GM19438 (cell line): ENCODE results near the gene FBXL16.

Experiments used
- ATAC-seq: cut with Tn5 transposase; IDR thresholded peaks from one replicate; pipeline ENCODE4 v1.9.1; 2021; ENCODE audit warnings: low read depth; ENCODE audit not compliant: unreplicated experiment

The FBXL16 gene

DNA sequence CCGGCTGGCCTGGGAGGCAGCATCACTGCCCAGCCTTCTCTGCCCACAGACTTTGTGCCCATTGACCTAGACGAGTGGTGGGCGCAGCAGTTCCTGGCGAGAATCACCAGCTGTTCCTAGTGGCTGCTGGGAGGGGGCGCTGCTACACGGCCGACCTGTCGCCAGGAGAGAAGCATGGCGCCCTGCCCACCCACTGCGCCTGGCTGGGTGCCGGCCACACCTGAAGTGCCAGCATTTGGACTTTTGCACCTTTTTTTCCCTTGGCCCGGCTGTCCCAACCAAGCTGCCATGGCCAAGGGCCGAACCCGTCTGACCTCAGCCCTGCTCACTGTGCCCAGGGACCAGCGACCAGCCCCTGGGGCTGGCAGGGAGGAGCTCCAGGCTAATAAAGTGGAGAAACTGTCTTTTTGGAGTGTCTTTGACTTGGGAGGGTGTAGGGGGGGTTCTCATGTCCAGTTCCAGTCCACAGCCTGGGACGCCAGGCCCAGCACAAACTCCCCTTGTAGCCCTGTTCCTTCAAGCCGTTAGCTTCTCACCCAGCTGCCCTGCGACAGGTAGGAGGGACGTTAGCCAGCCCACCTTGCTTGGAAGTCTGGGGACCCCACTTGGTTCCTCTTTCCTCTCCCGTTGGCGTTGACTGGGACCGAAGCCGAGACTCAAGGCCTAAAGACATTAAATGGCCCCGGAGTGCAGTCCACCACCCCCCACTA lies 57.4 kb downstream of the FBXL16 start:
- no peak for ATAC-seq

DNA sequence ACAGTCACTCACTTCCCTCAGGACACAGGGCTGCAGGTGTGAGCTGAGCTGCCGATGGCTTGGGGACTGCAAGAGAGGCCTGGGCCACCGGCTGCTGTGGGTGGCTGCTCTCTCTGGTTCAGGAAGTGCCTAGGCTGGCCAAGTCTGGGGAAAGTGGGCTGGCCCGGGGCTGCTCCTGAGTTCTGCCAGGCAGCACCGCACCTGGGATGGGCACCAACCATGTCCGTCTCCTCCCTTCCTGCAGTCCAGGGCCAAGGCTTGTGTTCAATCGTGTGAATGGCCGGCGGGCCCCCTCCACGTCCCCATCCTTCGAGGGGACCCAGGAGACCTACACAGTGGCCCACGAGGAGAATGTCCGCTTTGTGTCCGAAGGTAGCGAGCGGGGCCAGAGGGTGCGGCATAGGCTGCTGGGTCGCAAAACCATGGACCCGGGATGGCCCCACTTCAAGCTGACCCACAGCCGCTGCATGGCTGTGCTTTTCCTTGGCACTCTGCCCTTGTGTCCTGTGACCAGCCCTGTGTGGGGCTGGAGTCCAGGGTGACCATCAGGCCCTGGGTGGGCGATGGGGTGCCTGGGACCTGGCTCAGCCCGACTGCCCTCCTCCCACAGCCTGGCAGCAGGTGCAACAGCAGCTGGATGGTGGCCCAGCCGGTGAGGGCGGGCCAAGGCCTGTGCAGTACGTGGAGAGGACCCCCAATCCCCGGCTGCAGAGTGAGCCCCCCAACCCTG lies 58.3 kb downstream of the FBXL16 start:
- no peak for ATAC-seq

DNA sequence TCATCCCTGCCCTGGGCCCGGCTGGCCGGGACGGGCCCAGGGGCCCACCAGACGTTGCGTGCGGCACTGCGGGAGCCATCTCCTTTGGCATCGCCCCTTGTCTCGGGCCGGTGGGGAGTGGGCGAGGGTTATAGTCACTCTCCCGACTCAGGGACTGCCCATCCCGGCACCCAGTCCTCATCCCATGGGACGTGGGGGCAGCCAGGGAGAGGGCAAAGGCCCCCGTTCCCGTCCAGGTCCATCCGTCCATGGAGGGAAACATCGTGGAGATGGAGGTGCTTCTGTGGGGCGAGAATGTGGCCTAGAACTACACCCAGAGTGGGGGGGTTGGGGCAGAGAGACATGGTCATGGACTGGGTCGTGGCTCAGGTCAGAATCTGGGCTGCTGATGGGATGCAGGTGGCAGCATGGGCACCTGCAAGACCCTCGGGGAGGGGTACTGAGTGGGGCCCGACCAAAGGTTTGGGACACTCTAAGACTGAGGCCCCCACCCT lies 58.9 kb downstream of the FBXL16 start:
- ATAC-seq, result no peak

DNA sequence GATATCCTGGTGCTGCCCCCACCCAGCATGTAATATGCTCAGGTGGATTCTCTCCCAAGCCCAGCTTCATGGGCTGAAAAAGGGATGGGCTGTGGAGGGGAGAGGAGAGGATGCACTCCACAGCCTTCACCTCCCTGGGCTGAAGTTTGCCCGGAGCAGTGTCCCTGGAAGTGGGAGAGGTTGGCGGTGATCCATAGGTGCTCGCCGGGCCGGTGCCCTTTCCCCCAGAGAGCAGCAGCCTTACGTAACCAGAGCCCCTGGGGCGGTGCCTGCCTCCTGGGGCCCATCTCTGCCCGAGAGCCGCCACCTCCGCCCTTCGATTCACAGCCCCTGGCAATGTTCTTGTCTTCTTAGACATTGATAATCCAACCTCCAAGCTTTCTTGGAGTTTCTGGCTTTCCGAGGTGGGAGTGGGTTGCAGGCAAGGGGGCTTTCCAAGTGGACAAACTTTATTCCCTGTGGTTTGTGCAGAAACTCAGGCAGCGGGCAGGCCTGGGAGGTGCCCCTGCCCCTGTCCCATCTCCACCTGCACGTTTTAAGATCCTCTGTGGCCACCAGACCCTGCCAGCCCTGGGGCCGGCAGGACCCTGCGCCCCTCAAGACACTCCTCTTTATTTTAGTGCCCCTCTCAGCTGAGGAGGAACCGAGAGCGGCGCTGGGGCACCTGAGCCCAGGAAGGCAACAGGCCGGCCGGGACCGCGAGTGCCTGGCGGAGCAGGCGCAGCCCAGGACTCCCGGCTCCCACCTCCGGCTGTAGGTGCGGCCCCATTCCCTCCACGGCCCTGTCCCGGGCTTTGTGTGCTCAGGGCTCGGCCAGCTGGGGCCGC lies 59.5 kb downstream of the FBXL16 start:
- ATAC-seq, result no peak

DNA sequence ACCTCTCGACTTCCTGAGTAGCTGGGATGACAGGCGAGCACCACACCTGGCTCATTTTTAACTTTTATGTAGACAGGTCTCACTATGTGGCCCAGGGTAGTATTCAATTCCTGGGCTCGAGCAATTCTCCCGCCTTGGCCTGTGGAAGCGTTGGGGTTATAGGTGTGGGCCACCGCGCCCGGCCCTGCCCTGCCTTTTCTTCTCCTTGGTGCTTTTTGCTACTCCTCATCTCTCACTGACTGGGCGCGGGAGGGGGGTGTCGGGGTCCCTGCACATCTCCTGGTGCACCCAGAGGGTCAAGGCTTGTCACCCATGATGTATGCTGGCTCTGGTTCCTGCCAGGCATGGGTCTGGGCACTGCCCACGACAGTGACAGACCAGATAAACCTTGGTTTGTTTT lies 61.0 kb downstream of the FBXL16 start:
- no peak for ATAC-seq

DNA sequence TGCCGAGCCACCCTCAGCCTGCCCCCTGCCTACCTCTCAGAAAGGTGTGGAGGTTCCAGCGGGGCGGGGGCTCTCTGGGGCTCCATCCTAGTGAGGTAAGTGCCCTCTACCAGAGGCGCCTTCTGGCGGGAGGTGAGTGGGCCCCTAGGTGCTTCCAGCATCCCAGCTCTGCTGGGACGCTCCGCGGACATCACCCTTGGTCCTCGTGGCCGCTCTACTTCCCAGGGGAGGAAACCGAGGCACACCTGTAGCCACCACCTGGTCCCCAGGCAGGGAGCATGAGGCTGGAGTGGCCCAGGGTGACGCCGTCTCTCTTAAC lies 62.6 kb downstream of the FBXL16 start:
- ATAC-seq, result no peak
